NT2/D1 (cell line): ENCODE results near the gene MTG2.

Experiments used
- SUZ12 ChIP-seq: IDR thresholded peaks from 2 replicates; pipeline ENCODE4 v1.6.1; 2011; ENCODE audit not compliant: insufficient read length, insufficient read depth; ENCODE audit errors: extremely low read depth
- ZNF274 ChIP-seq: IDR thresholded peaks from 2 replicates; pipeline ENCODE4 v1.6.1; 2011; ENCODE audit warnings: mild to moderate bottlenecking, low read depth, low read length

DNA sequence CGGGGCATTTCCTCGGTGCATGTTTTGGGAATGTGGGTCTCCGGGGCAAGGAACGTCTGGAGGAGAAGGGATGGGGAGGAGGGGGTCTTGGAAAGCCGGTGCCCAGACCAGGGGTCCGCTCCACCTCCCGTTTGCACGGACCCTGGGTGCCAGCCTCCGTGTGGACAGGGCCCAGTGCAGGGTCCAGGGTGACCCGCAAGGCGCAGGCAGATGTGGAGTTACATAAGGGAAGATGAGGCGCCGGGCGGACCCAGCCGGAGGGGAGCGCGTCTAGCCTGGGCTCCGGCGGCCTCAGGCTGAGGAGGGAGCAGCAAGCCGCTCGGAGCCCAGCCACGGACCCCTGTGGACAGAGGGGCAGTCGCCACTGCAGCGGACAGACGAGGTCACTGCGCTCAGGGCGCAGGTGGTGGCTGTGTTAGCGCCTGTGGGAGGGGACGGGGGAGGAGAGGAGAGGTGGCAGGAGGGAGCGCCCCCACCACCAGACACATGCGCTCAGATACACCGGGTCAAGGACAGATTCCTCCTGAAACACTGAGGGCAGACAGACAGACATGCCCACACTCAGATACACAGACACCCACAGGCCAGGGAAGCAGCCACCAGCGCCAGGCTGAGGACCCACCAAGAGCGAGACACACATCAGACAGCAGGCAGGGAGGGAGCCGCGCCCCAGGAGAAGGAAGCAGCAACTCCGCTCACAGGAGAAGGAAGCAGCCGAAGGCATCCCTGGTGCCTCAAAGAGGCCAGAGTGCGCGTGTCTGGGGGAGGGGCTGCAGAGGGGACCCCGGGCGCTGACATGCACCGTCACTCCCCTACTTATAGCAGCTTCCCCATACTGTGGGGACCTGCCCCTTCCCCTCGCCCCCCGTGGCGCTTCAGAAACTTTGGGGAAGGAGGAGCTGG, 38.1 kb downstream of the MTG2 start:
- no peak for TF ChIP-seq ZNF274
- TF ChIP-seq SUZ12, result peak; percentile 89
